MCF 10A (cell line): ENCODE data around the gene NIN. TPM values are rescaled to one million over a fixed set of nuclear protein-coding genes. Genes with fewer than 3 reads are reported as not detected.

Experiments
- BruUV-seq: library from RNA; stranded (reverse); fragments of 400-500 nt; replicated peaks from 2 replicates; lab custom pipeline; 2021; lab: Mats Ljungman, UMichigan
- CTCF ChIA-PET: fragments of 300-600 bp; sonication (Branson Sonifier 250); formaldehyde crosslinking; extraction: SDS; loops from one replicate; lab custom pipeline; 2021; ENCODE audit warnings: antibody characterized with exemption, inconsistent platforms; lab: Yijun Ruan, JAX
- POLR2A ChIA-PET: fragments of 300-600, 350-650 bp; sonication (Branson Sonifier 250); formaldehyde crosslinking; extraction: SDS; loops from one replicate; lab custom pipeline; 2020; ENCODE audit warnings: antibody characterized with exemption, inconsistent platforms; lab: Yijun Ruan, JAX
- DNase-seq: peaks from one replicate; pipeline ENCODE4 v3.0.0-alpha.2; 2018; ENCODE audit not compliant: unreplicated experiment
- H3K27ac Mint-ChIP-seq: one replicate; pipeline ENCODE4 v1.8.0; 2022; ENCODE audit warnings: mild to moderate bottlenecking, low read depth, mixed read lengths; ENCODE audit not compliant: unreplicated experiment
- H3K27me3 Mint-ChIP-seq: one replicate; pipeline ENCODE4 v1.8.0; 2022; ENCODE audit warnings: mixed read lengths; ENCODE audit not compliant: insufficient read depth, unreplicated experiment
- H3K36me3 Mint-ChIP-seq: one replicate; pipeline ENCODE4 v1.8.0; 2022; ENCODE audit warnings: mild to moderate bottlenecking, moderate library complexity, mixed read lengths; ENCODE audit not compliant: insufficient read depth, unreplicated experiment
- H3K4me1 Mint-ChIP-seq: one replicate; pipeline ENCODE4 v1.8.0; 2022; ENCODE audit warnings: mixed read lengths; ENCODE audit not compliant: insufficient read depth, unreplicated experiment
- H3K4me3 Mint-ChIP-seq: one replicate; pipeline ENCODE4 v1.8.0; 2022; ENCODE audit warnings: mild to moderate bottlenecking, moderate library complexity, mixed read lengths; ENCODE audit not compliant: unreplicated experiment
- H3K9me3 Mint-ChIP-seq: one replicate; pipeline ENCODE4 v1.8.0; 2022; ENCODE audit warnings: mixed read lengths; ENCODE audit not compliant: unreplicated experiment
- intact Hi-C: fragments of 100-400 bp; cut with micrococcal nuclease; formaldehyde crosslinking; loops from 2 replicates; pipeline ENCODE4 v1.14.1; 2022
- total RNA-seq: library from RNA; stranded (reverse); gene quantifications from 2 replicates; pipeline ENCODE4 v1.2.3, GENCODE V29; 2022
- TF ChIP-seq, protein P1 (sequence below): fragments of 200-600 bp; IDR thresholded peaks from one replicate; pipeline ENCODE4 v1.8.0; 2022; ENCODE audit warnings: antibody characterized with exemption, mild to moderate bottlenecking; ENCODE audit not compliant: unreplicated experiment

NIN gene
- total RNA-seq, 1 experiment from 2014 or later = 33.0 TPM

GRCh38 chr14:50839048-50839447 lies 8.1 kb upstream of the NIN start:
- peaks cover 4% of the 10 kb centered on the region for H3K36me3 Mint-ChIP-seq
- no peaks in the 10 kb centered on the region for H3K9me3 Mint-ChIP-seq
- TF ChIP-seq, protein P1, sequence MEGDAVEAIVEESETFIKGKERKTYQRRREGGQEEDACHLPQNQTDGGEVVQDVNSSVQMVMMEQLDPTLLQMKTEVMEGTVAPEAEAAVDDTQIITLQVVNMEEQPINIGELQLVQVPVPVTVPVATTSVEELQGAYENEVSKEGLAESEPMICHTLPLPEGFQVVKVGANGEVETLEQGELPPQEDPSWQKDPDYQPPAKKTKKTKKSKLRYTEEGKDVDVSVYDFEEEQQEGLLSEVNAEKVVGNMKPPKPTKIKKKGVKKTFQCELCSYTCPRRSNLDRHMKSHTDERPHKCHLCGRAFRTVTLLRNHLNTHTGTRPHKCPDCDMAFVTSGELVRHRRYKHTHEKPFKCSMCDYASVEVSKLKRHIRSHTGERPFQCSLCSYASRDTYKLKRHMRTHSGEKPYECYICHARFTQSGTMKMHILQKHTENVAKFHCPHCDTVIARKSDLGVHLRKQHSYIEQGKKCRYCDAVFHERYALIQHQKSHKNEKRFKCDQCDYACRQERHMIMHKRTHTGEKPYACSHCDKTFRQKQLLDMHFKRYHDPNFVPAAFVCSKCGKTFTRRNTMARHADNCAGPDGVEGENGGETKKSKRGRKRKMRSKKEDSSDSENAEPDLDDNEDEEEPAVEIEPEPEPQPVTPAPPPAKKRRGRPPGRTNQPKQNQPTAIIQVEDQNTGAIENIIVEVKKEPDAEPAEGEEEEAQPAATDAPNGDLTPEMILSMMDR = no peak
- intact Hi-C loops = no loop called here
- CTCF ChIA-PET = interaction anchor here (0.9 to 1.0 kb wide), 2 partner anchors 21 to 971 kb away, joined by 3 read pairs; no protein-coding TSS in a partner anchor
- H3K4me1 Mint-ChIP-seq = no peaks in the 10 kb centered on the region
- H3K27ac Mint-ChIP-seq = no peak overlapping the region
- H3K27me3 Mint-ChIP-seq = no peaks in the 10 kb centered on the region
- no peak overlapping the region for H3K4me3 Mint-ChIP-seq
- POLR2A ChIA-PET = interaction anchor here (2.0 kb wide), 1 partner anchor 8 kb away, joined by 8 read pairs; the partner anchor contains the start of gene NIN
- BruUV-seq = no TSS peak
- no peak for DNase-seq

DNA sequence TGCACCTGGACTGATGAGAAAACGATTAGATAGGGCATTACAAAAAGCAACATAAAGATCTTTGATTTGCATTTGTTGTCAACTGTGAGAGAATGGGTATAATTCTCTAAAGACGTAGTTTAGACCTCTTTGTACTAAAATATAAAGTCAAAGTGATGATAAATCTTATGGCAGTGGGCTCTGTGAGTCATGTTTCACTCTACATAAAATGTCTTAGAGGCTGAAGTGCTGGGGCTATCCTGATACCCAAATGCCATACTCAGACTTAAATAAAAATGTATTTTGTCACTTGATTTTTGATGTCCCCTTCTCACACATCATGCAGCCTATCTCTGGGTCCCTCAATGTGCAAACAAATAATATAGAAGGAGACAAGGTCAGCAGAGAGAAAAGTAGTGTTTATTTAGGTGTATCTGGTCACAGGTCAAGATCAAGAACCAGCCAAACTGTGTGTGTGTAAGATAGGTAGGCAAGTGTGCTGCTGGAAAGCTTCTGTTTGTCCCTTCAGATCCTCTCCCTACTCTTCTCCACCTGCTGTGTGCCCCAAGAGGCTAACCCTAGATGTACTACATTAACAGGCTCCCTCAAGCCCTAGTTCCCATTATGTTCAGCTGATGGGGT lies 7.0 kb upstream of the NIN start:
- H3K4me1 Mint-ChIP-seq = no peaks in the 10 kb centered on the region
- TF ChIP-seq, protein P1 = no peak
- ChIA-PET POLR2A (interaction anchor here (2.0 kb wide), 1 partner anchor 7 kb away, joined by 8 read pairs; the partner anchor contains the start of gene NIN), CTCF (no interaction called here)
- H3K9me3 Mint-ChIP-seq = no peaks in the 10 kb centered on the region
- intact Hi-C loops = no loop called here
- H3K36me3 Mint-ChIP-seq = peaks cover 4% of the 10 kb centered on the region
- BruUV-seq = no TSS peak
- H3K4me3 Mint-ChIP-seq = no peak overlapping the region
- DNase-seq = no peak
- no peaks in the 10 kb centered on the region for H3K27me3 Mint-ChIP-seq
- H3K27ac Mint-ChIP-seq = no peak overlapping the region

DNA sequence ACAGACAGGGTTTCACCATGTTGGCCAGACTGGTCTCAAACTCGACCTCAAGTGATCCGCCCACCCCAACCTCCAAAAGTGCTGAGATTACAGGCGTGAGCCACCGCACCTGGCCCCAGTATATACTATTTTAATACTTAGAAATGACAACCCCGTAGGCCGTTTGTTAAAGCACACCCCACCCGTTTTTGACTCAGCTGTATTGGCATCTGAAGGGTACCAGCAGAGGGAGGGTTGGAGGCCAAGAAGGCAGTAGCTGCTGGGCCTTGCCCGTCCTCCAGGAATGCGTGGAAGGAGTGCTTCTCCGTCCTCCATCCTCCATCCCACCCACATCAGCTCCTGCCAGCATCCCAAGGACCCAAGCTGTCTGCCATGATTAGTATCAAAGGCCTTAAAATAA lies 6.3 kb upstream of the NIN start:
- no peak for DNase-seq
- H3K27me3 Mint-ChIP-seq = no peaks in the 10 kb centered on the region
- intact Hi-C loops = no loop called here
- no peak overlapping the region for H3K4me3 Mint-ChIP-seq
- CTCF ChIA-PET = no interaction called here
- H3K36me3 Mint-ChIP-seq = peaks cover 4% of the 10 kb centered on the region
- H3K9me3 Mint-ChIP-seq = no peaks in the 10 kb centered on the region
- no peaks in the 10 kb centered on the region for H3K4me1 Mint-ChIP-seq
- no TSS peak for BruUV-seq
- no peak overlapping the region for H3K27ac Mint-ChIP-seq
- TF ChIP-seq, protein P1 = no peak
- POLR2A ChIA-PET = no interaction called here

DNA sequence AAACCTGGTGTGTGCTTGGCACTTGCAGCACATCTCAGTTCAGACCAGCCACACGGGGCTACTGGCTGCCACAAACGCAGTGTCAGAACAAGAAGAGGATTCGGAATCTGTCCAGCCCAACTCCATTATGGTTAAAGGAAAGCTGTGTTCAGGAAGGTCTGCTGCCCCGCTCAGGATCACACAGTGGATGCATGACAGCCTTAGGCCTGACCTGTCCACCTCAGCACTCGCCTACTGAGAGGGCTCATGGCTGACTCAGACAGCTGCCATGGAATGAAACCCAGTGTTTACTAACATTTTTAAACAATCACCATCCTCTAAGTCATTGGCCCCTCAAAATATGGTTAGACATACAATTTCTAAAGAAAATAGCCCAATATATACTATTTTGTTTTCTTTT lies 5.6 kb upstream of the NIN start:
- H3K27me3 Mint-ChIP-seq = no peaks in the 10 kb centered on the region
- ChIA-PET POLR2A (no interaction called here), CTCF (no interaction called here)
- no peak overlapping the region for H3K27ac Mint-ChIP-seq
- BruUV-seq = no TSS peak
- H3K4me3 Mint-ChIP-seq = no peak overlapping the region
- DNase-seq = no peak
- TF ChIP-seq, protein P1 = no peak
- H3K4me1 Mint-ChIP-seq = peaks cover 6% of the 10 kb centered on the region
- peaks cover 2% of the 10 kb centered on the region for H3K36me3 Mint-ChIP-seq
- intact Hi-C loops = no loop called here
- no peaks in the 10 kb centered on the region for H3K9me3 Mint-ChIP-seq
